Lower leg skin (tissue), 4 donors: ENCODE data around the gene TSPEAR. TPM values are rescaled to one million over a fixed set of nuclear protein-coding genes. Genes with fewer than 3 reads are reported as not detected.
A peak's percentile ranks its signal among the peaks of the same experiment; 100 is the strongest.
"Not testable (repeated sequence)": the region's sequence is repeated elsewhere in the genome, so short reads cannot be mapped to it uniquely, and the experiment has no call there.

Source experiments
- DNase-seq, 2 donors: peaks; one replicate each; pipeline ENCODE4 v3.0.0-alpha.2; 2019; ENCODE audit warnings: low spot score in 2 of 2
- H3K4me3 ChIP-seq: fragments of 200-600 bp; sonication (generic); 2 replicates; pipeline ENCODE4 v1.5.1; 2017; ENCODE audit warnings: mild to moderate bottlenecking, low read depth; ENCODE audit not compliant: poor library complexity, severe bottlenecking
- CTCF ChIP-seq, 3 donors: fragments of 450-650 bp; IDR thresholded peaks; one replicate each; pipeline ENCODE4 v1.5.1; 2016; ENCODE audit warnings: antibody characterized with exemption in 3 of 3, mild to moderate bottlenecking in 3 of 3, moderate library complexity in 2 of 3
- POLR2A ChIP-seq, 2 donors: fragments of 450-650 bp; IDR thresholded peaks; one replicate each; pipeline ENCODE4 v1.6.1; 2016 to 2017; ENCODE audit warnings: antibody characterized with exemption in 2 of 2, mild to moderate bottlenecking in 1 of 2, moderate library complexity in 1 of 2
- WGBS, 2 donors: methylation state at CpG; one replicate each; pipeline ENCODE4 v1.1.5; 2018; 5-methylcytosine and 5-hydroxymethylcytosine counted together
- intact Hi-C: fragments of 100-400 bp; cut with DNase I; formaldehyde crosslinking; loops from one replicate; pipeline ENCODE4 v1.15.0; 2023; ENCODE audit warnings: low total_unique reads
- total RNA-seq, 4 donors: library from RNA; depleted of rRNA; stranded (reverse); fragments of >200 nt; gene quantifications; one replicate each; pipeline ENCODE4 v1.1.0, GENCODE V29; 2016

TSPEAR gene
- total RNA-seq, 4 donors from 2014 or later, result 0.06 TPM; not detected in 3

GRCh38 chr21:44574457-44575306 lies 136.7 kb downstream of the TSPEAR start:
- intact Hi-C loops, result no loop called here
- peak in 1 of 2 donors; percentile 46 for DNase-seq
- no peak overlapping the region for H3K4me3 ChIP-seq
- 31 to 57% methylated on average over 8 to 21 of the region's 21 CpGs for WGBS, 2 donors
- no peak for TF ChIP-seq POLR2A (IDR thresholded peaks at IDR 0.05)
- TF ChIP-seq CTCF (IDR thresholded peaks at IDR 0.05), result no peak

- intact Hi-C loops, result not testable (repeated sequence)
Observed at GRCh38 chr21:44573630-44574456, 137.5 kb downstream of the TSPEAR start, which contains the start of gene KRTAP10-4. KRTAP10-4 (plus strand) TSS chr21:44573729; CDS start chr21:44573759, 30 bp downstream.

GRCh38 chr21:44572959-44573583 lies 138.3 kb downstream of the TSPEAR start:
- no peak for TF ChIP-seq POLR2A (IDR thresholded peaks at IDR 0.05)
- TF ChIP-seq CTCF (IDR thresholded peaks at IDR 0.05), result no peak
- H3K4me3 ChIP-seq, result no peak overlapping the region
- intact Hi-C loops, result no loop called here
- 76 to 84% methylated on average over 15 of the region's 15 CpGs for whole genome bisulfite sequencing, 2 donors
- peak in 1 of 2 donors; percentile 52 for DNase-seq

More at GRCh38 chr21:44573630-44574456, 137.5 kb downstream of the TSPEAR start, which contains the start of gene KRTAP10-4:
- not testable (repeated sequence) for H3K4me3 ChIP-seq
- DNase-seq, result peak in 1 of 2 donors; percentile 76
- WGBS, 2 donors, result 52 to 58% methylated on average over 11 to 23 of the region's 25 CpGs

GRCh38 chr21:44571844-44572782 lies 139.3 kb downstream of the TSPEAR start:
- peak; percentile 10 to 79 for DNase-seq
- intact Hi-C loops, result no loop called here
- H3K4me3 ChIP-seq, result no peak overlapping the region
- no peak for TF ChIP-seq POLR2A (IDR thresholded peaks at IDR 0.05)
- TF ChIP-seq CTCF (IDR thresholded peaks at IDR 0.05), result no peak
- WGBS, 2 donors, result 88 to 89% methylated on average over 40 of the region's 40 CpGs

GRCh38 chr21:44571296-44571695 lies 140.1 kb downstream of the TSPEAR start:
- 79 to 84% methylated on average over 4 of the region's 4 CpGs for WGBS, 2 donors
- TF ChIP-seq POLR2A (IDR thresholded peaks at IDR 0.05) (no peak), CTCF (IDR thresholded peaks at IDR 0.05) (no peak)
- H3K4me3 ChIP-seq, result no peak overlapping the region
- DNase-seq, result no peak
- intact Hi-C loops, result no loop called here
